Measurements from ENCODE around the gene SMYD3. TPM values are rescaled to one million over a fixed set of nuclear protein-coding genes. Genes with fewer than 3 reads are reported as not detected.

SMYD3 gene
- total RNA-seq, 3 donors from 2014 or later (not counting 1 experiment from before 2014, with no cell fraction given) = 43.6 to 48.0 (median 46.1) TPM

DNA sequence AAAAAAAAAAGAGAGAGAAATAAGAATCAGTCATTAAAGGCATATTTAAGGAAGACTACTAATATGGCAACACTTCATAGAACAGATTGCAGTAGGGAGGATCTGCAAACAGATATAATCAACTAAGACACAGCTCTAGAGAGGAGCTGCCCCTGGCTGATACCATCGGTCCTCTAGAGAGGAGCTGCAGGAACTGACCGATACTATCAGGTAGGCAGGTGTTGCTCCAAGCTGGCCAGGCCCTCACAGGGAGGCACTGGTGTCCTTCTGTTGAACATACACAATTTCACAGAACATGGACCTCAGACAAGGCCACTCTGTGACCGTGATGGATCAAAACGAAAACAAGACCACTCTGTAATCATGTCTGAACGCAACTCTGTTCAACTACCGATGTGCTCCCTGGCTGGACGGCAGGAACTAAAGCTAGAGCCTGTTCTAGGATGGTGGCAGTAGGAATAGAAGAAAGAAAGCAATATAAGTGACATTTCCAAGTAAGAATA is 15.5 kb downstream of the SMYD3 start:
- TF ChIP-seq, protein P1, sequence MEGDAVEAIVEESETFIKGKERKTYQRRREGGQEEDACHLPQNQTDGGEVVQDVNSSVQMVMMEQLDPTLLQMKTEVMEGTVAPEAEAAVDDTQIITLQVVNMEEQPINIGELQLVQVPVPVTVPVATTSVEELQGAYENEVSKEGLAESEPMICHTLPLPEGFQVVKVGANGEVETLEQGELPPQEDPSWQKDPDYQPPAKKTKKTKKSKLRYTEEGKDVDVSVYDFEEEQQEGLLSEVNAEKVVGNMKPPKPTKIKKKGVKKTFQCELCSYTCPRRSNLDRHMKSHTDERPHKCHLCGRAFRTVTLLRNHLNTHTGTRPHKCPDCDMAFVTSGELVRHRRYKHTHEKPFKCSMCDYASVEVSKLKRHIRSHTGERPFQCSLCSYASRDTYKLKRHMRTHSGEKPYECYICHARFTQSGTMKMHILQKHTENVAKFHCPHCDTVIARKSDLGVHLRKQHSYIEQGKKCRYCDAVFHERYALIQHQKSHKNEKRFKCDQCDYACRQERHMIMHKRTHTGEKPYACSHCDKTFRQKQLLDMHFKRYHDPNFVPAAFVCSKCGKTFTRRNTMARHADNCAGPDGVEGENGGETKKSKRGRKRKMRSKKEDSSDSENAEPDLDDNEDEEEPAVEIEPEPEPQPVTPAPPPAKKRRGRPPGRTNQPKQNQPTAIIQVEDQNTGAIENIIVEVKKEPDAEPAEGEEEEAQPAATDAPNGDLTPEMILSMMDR (IDR thresholded peaks at IDR 0.05) = no peak
- H3K27me3 ChIP-seq (ENCODE audit: control insufficient read depth, insufficient read depth, low read length) = no peaks in the 10 kb centered on the region
- peak overlapping the region in 1 of 2 donors; percentile 1 for H3K27ac Mint-ChIP-seq
- ATAC-seq (no peak), DNase-seq (no peak)
- no peaks in the 10 kb centered on the region for H3K9me3 Mint-ChIP-seq
- H3K36me3 ChIP-seq (ENCODE audit: control insufficient read depth, insufficient read depth, low read length) = no peaks in the 10 kb centered on the region
- no peak overlapping the region for H3K4me3 ChIP-seq (ENCODE audit: low read length)
- H3K4me1 ChIP-seq (ENCODE audit: control insufficient read depth, insufficient read depth, low read length) = no peaks in the 10 kb centered on the region
- H3K36me3 Mint-ChIP-seq = no peaks in the 10 kb centered on the region
- peaks cover 3 to 15% of the 10 kb centered on the region in 2 donors for H3K4me1 Mint-ChIP-seq
- H3K27ac ChIP-seq (ENCODE audit: low read length) = no peak overlapping the region
- H3K4me3 Mint-ChIP-seq = no peak overlapping the region
- WGBS (ENCODE audit: insufficient coverage) = 98% methylated on average over 7 of the region's 7 CpGs
- no peaks in the 10 kb centered on the region for H3K9me3 ChIP-seq (ENCODE audit: control insufficient read depth, insufficient read depth, low read length)
- intact Hi-C loops (cut with micrococcal nuclease) = loop anchor here (10.0 kb wide), 1 partner anchor 1337 kb away; the partner anchor contains the start of gene KIF26B
- H3K27me3 Mint-ChIP-seq (ENCODE audit: low read depth in 2 of 2) = no peaks in the 10 kb centered on the region

DNA sequence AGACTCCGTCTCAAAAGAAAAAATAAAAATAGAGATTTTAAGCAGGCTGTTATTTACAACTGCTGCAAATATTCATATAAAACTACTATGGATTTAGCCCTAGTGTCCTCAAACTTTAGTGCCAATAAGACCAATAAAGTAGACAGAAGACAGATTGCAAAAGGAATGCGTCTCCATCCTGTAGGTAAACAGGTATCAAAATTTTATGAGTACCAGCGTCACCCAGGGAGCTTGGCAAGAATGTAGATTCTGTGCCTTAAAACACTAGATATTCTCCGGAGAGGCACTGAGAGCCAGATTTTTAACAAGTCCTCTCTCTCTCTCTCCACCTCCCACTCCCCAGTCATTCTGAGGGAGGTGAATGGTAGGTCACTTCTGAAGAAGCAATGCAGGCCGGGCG is 18.4 kb downstream of the SMYD3 start:
- 92% methylated on average over 5 of the region's 6 CpGs for WGBS (ENCODE audit: insufficient coverage)
- peaks cover 13 to 25% of the 10 kb centered on the region in 2 donors for H3K4me1 Mint-ChIP-seq

DNA sequence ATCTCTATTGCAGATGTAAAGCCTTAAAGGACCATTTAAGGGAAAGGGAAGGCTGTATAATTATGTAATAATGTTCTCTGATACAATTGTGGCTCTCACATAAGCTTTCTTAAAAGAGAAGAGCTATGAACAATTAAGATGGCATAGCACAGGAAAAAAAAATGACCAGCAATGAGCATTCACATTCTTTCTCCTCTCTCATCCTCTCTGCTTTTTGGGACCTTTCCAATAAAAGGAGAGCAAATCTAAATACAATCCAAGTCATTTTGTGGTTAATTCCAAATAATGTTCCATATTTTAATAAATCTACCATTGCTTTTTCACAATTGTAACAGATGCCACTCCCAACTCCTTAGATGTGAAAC is 23.5 kb downstream of the SMYD3 start:
- no peaks in the 10 kb centered on the region for H3K27me3 ChIP-seq (ENCODE audit: control insufficient read depth, insufficient read depth, low read length)
- no peaks in the 10 kb centered on the region for H3K27me3 Mint-ChIP-seq (ENCODE audit: low read depth in 2 of 2)
- H3K36me3 ChIP-seq (ENCODE audit: control insufficient read depth, insufficient read depth, low read length) = no peaks in the 10 kb centered on the region
- no peaks in the 10 kb centered on the region for H3K36me3 Mint-ChIP-seq
- H3K4me3 ChIP-seq (ENCODE audit: low read length) = no peak overlapping the region
- no peaks in the 10 kb centered on the region for H3K9me3 Mint-ChIP-seq
- no peaks in the 10 kb centered on the region for H3K9me3 ChIP-seq (ENCODE audit: control insufficient read depth, insufficient read depth, low read length)
- DNase-seq = no peak
- peak overlapping the region; percentile 28 for H3K4me3 Mint-ChIP-seq
- no peak overlapping the region for H3K27ac ChIP-seq (ENCODE audit: low read length)
- peak overlapping the region; percentile 25 to 70 for H3K27ac Mint-ChIP-seq
- TF ChIP-seq, protein P1 (IDR thresholded peaks at IDR 0.05) = no peak
- no peak for ATAC-seq
- peaks cover 42 to 48% of the 10 kb centered on the region in 2 donors for H3K4me1 Mint-ChIP-seq
- H3K4me1 ChIP-seq (ENCODE audit: control insufficient read depth, insufficient read depth, low read length) = no peaks in the 10 kb centered on the region
- intact Hi-C loops (cut with micrococcal nuclease) = no loop called here

More for the DNA sequence above, 18.4 kb downstream of the SMYD3 start:
- Mint-ChIP-seq H3K9me3 (no peaks in the 10 kb centered on the region), H3K36me3 (no peaks in the 10 kb centered on the region), H3K27me3 (ENCODE audit: low read depth in 2 of 2) (no peaks in the 10 kb centered on the region), H3K27ac (no peak overlapping the region), H3K4me3 (no peak overlapping the region)
- TF ChIP-seq, protein P1 (IDR thresholded peaks at IDR 0.05) = no peak
- H3K27me3 ChIP-seq (ENCODE audit: control insufficient read depth, insufficient read depth, low read length) = no peaks in the 10 kb centered on the region
- no peaks in the 10 kb centered on the region for H3K4me1 ChIP-seq (ENCODE audit: control insufficient read depth, insufficient read depth, low read length)
- H3K9me3 ChIP-seq (ENCODE audit: control insufficient read depth, insufficient read depth, low read length) = no peaks in the 10 kb centered on the region
- DNase-seq = no peak
- no peaks in the 10 kb centered on the region for H3K36me3 ChIP-seq (ENCODE audit: control insufficient read depth, insufficient read depth, low read length)
- intact Hi-C loops (cut with micrococcal nuclease) = no loop called here
- H3K4me3 ChIP-seq (ENCODE audit: low read length) = no peak overlapping the region
- H3K27ac ChIP-seq (ENCODE audit: low read length) = no peak overlapping the region
- no peak for ATAC-seq

All from natural killer cell (primary cell).